Measurements from ENCODE around the gene NAXE.
"Not testable (repeated sequence)": the region's sequence is repeated elsewhere in the genome, so short reads cannot be mapped to it uniquely, and the experiment has no call there.

The NAXE gene

GRCh38 chr1:156591432-156592157, at the start of gene NAXE:
TSS of gene NAXE (plus strand) at chr1:156591776. CDS start at chr1:156591805, 29 bp downstream.
- DNase-seq: peak; percentile 74

GRCh38 chr1:156543066-156543465, 48.5 kb upstream of the NAXE start:
- no peak for DNase-seq

- DNase-seq: no peak
Observed at GRCh38 chr1:156544592-156545102, 46.9 kb upstream of the NAXE start.

GRCh38 chr1:156546267-156546666, 45.3 kb upstream of the NAXE start:
- DNase-seq: no peak

- DNase-seq: no peak
Observed at GRCh38 chr1:156547434-156547833, 44.1 kb upstream of the NAXE start.

- DNase-seq: no peak
Observed at GRCh38 chr1:156547982-156548381, 43.6 kb upstream of the NAXE start.

GRCh38 chr1:156549390-156549789, 42.2 kb upstream of the NAXE start:
- DNase-seq: no peak

GRCh38 chr1:156549831-156550230, 41.7 kb upstream of the NAXE start:
- DNase-seq: no peak

- no peak for DNase-seq
Observed at GRCh38 chr1:156550346-156550745, 41.2 kb upstream of the NAXE start.

GRCh38 chr1:156551066-156551643, 40.4 kb upstream of the NAXE start:
- DNase-seq: no peak

GRCh38 chr1:156551869-156552268, 39.7 kb upstream of the NAXE start:
- no peak for DNase-seq

- DNase-seq: no peak
Observed at GRCh38 chr1:156552518-156552917, 39.1 kb upstream of the NAXE start.

GRCh38 chr1:156552937-156553336, 38.6 kb upstream of the NAXE start:
- DNase-seq: not testable (repeated sequence)

- no peak for DNase-seq
Observed at GRCh38 chr1:156553860-156554485, 37.6 kb upstream of the NAXE start.

- DNase-seq: no peak
Observed at GRCh38 chr1:156554971-156555370, 36.6 kb upstream of the NAXE start.

- DNase-seq: no peak
Observed at GRCh38 chr1:156555715-156556114, 35.9 kb upstream of the NAXE start.

- DNase-seq: no peak
Observed at GRCh38 chr1:156556354-156556753, 35.2 kb upstream of the NAXE start.

GRCh38 chr1:156559086-156559796, 32.3 kb upstream of the NAXE start:
- DNase-seq: no peak

GRCh38 chr1:156559797-156560385, 31.7 kb upstream of the NAXE start:
- no peak for DNase-seq

GRCh38 chr1:156560585-156561163, 30.9 kb upstream of the NAXE start:
- DNase-seq: no peak

GRCh38 chr1:156565519-156565918, 26.1 kb upstream of the NAXE start:
- DNase-seq: no peak

- no peak for DNase-seq
Observed at GRCh38 chr1:156566436-156566835, 25.1 kb upstream of the NAXE start.

Data from activated naive CD4-positive, alpha-beta T cell treated with anti-CD3 and anti-CD28 coated beads, Interleukin-2, amount 50 U/mL, for 16 hours (primary cell).